RWPE2 (cell line): ENCODE measurements around the gene RNPEP.
"Not testable (repeated sequence)": the region's sequence is repeated elsewhere in the genome, so short reads cannot be mapped to it uniquely, and the experiment has no call there.

Source experiments
- ATAC-seq: fragments of 200-7000 bp; cut with Tn5 transposase; 3 replicates; pipeline ENCODE4 v1.9.1; 2021; ENCODE audit warnings: low read depth
- DNase-seq: peaks from one replicate; pipeline ENCODE4 v3.0.0-alpha.2; 2020; ENCODE audit warnings: low spot score
- H3K27ac ChIP-seq: fragments of 450-650 bp; 2 replicates; pipeline ENCODE4 v1.5.1; 2017; ENCODE audit warnings: mild to moderate bottlenecking; ENCODE audit not compliant: poor library complexity, severe bottlenecking
- H3K27me3 ChIP-seq: fragments of 250-450 bp; sonication (Bioruptor Pico); 2 replicates; pipeline ENCODE4 v1.5.1; 2021; ENCODE audit warnings: mild to moderate bottlenecking, moderate library complexity; ENCODE audit not compliant: insufficient read depth, poor library complexity, severe bottlenecking
- H3K36me3 ChIP-seq: fragments of 250-450 bp; sonication (Bioruptor Pico); 2 replicates; pipeline ENCODE4 v1.5.1; 2020; ENCODE audit warnings: low read depth, mild to moderate bottlenecking, moderate library complexity
- H3K4me1 ChIP-seq: fragments of 250-450 bp; sonication (Bioruptor Pico); 2 replicates; pipeline ENCODE4 v1.5.1; 2021; ENCODE audit warnings: mild to moderate bottlenecking, moderate library complexity; ENCODE audit not compliant: insufficient read depth, poor library complexity, severe bottlenecking
- H3K4me3 ChIP-seq: fragments of 250-450 bp; sonication (Bioruptor Pico); 2 replicates; pipeline ENCODE4 v1.5.1; 2021; ENCODE audit warnings: mild to moderate bottlenecking, moderate library complexity; ENCODE audit not compliant: severe bottlenecking
- H3K9me3 ChIP-seq: fragments of 250-450 bp; sonication (Bioruptor Pico); 2 replicates; pipeline ENCODE4 v1.5.1; 2021; ENCODE audit warnings: mild to moderate bottlenecking, moderate library complexity; ENCODE audit not compliant: severe bottlenecking
- CTCF ChIP-seq: fragments of 450-650 bp; IDR thresholded peaks from one replicate; pipeline ENCODE4 v1.5.1; 2017; ENCODE audit warnings: mild to moderate bottlenecking, moderate library complexity; ENCODE audit not compliant: poor library complexity, severe bottlenecking

RNPEP gene

GRCh38 chr1:201939148-201939547 lies 43.3 kb upstream of the RNPEP start:
- no peak for DNase-seq
- H3K9me3 ChIP-seq, result no peaks in the 10 kb centered on the region
- H3K27ac ChIP-seq, result no peak overlapping the region
- peaks cover 2% of the 10 kb centered on the region for H3K4me1 ChIP-seq
- ATAC-seq, result no peak
- H3K4me3 ChIP-seq, result no peak overlapping the region
- H3K36me3 ChIP-seq, result no peaks in the 10 kb centered on the region
- no peak for TF ChIP-seq CTCF
- no peaks in the 10 kb centered on the region for H3K27me3 ChIP-seq

GRCh38 chr1:201939574-201939973 lies 42.9 kb upstream of the RNPEP start:
- DNase-seq (no peak), ATAC-seq (no peak)
- Histone ChIP-seq H3K27ac (no peak overlapping the region), H3K36me3 (no peaks in the 10 kb centered on the region), H3K9me3 (no peaks in the 10 kb centered on the region), H3K27me3 (no peaks in the 10 kb centered on the region), H3K4me1 (no peaks in the 10 kb centered on the region), H3K4me3 (no peak overlapping the region)
- no peak for TF ChIP-seq CTCF

GRCh38 chr1:201940316-201940715 lies 42.1 kb upstream of the RNPEP start:
- H3K4me3 ChIP-seq, ATAC-seq, DNase-seq, H3K9me3 ChIP-seq, H3K27ac ChIP-seq, H3K27me3 ChIP-seq, H3K4me1 ChIP-seq, H3K36me3 ChIP-seq: not testable (repeated sequence)

- DNase-seq (no peak), ATAC-seq (no peak)
- no peak overlapping the region for H3K4me3 ChIP-seq
- H3K27me3 ChIP-seq, result peaks cover 8% of the 10 kb centered on the region
- no peaks in the 10 kb centered on the region for H3K36me3 ChIP-seq
- no peak for TF ChIP-seq CTCF
- H3K9me3 ChIP-seq, result no peaks in the 10 kb centered on the region
- H3K4me1 ChIP-seq, result no peaks in the 10 kb centered on the region
- H3K27ac ChIP-seq, result no peak overlapping the region
These were observed 40.9 kb upstream of the RNPEP start for GRCh38 chr1:201941420-201942128.

- H3K4me1 ChIP-seq, result no peaks in the 10 kb centered on the region
- ATAC-seq, result no peak
- no peaks in the 10 kb centered on the region for H3K9me3 ChIP-seq
- TF ChIP-seq CTCF, result no peak
- H3K27me3 ChIP-seq, result peaks cover 12% of the 10 kb centered on the region
- no peak overlapping the region for H3K4me3 ChIP-seq
- H3K27ac ChIP-seq, result no peak overlapping the region
- no peak for DNase-seq
- no peaks in the 10 kb centered on the region for H3K36me3 ChIP-seq
These were observed 40.3 kb upstream of the RNPEP start for GRCh38 chr1:201942129-201942495.
